ENCODE results near the gene CAND2.

DNA sequence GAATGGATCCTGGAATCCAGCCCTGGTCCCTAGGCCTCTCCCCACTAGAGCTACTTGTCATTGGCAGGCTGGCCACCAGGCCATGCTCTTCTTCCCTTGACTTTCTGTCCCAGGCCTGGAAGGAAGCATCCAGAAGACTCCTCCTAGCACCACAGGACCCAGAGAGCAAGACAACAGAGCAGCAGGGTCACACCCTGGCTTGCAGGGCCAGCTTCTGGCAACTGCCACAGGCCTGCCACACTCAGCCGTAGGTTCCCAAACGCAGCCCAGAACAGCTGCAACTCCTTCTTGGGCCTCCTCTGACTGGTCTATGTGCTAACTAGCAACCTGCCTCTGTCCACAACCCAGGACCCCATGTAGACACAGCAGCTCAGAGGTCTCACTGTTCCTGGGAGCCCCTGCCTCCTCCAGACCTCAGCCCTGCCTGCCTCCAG, 81.7 kb downstream of the CAND2 start:
- TF ChIP-seq, protein P1, sequence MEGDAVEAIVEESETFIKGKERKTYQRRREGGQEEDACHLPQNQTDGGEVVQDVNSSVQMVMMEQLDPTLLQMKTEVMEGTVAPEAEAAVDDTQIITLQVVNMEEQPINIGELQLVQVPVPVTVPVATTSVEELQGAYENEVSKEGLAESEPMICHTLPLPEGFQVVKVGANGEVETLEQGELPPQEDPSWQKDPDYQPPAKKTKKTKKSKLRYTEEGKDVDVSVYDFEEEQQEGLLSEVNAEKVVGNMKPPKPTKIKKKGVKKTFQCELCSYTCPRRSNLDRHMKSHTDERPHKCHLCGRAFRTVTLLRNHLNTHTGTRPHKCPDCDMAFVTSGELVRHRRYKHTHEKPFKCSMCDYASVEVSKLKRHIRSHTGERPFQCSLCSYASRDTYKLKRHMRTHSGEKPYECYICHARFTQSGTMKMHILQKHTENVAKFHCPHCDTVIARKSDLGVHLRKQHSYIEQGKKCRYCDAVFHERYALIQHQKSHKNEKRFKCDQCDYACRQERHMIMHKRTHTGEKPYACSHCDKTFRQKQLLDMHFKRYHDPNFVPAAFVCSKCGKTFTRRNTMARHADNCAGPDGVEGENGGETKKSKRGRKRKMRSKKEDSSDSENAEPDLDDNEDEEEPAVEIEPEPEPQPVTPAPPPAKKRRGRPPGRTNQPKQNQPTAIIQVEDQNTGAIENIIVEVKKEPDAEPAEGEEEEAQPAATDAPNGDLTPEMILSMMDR (IDR thresholded peaks at IDR 0.05): no peak
- TF ChIP-seq EP300 (IDR thresholded peaks at IDR 0.05): no peak
- no peak for TF ChIP-seq POLR2A (IDR thresholded peaks at IDR 0.05)
